GM19452 (cell line): ENCODE measurements around the gene PIP4K2C.

Experiments used
- ATAC-seq: cut with Tn5 transposase; IDR thresholded peaks from one replicate; pipeline ENCODE4 v1.9.1; 2021; ENCODE audit not compliant: unreplicated experiment

The PIP4K2C gene

DNA sequence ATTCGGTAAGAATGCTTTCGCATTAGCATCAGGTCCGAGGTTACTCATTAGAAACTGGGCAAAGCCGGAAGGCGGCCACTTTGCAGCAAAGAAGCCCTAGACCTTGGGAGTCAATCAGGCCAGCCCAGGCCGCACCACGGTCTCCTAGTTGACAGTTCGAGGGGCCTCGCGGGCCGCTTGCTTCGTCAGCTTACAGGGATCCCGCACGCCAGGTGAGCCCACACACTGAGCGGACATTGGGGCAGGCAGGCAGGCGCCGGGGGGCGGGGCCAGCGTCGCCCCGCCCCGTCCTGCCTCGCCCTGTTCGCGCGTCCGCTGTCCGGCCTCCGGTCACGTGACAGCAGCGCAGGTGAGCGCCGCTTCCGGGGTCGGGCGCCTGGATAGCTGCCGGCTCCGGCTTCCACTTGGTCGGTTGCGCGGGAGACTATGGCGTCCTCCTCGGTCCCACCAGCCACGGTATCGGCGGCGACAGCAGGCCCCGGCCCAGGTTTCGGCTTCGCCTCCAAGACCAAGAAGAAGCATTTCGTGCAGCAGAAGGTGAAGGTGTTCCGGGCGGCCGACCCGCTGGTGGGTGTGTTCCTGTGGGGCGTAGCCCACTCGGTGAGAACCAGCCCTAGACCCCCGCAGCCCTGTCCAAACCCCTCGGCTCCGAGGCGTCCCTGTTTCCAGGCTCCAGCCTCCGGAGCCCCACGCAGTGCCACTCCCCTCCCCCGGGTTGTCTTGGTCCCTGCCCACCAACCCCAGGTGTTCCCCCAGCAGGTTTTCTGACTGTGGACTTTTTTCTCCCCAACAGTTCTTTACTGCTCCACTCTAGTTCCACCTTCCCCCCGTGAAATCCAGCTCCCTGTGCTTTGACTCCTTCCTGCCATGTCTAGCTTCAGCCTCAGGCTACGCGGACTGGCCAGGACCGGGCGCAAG is at the start of gene PIP4K2C:
Gene PIP4K2C, plus strand, starts transcription at position 329 of the 918 bp plus-strand sequence. Its CDS starts 98 bp downstream, at position 427.
- peak; percentile 95 for ATAC-seq

DNA sequence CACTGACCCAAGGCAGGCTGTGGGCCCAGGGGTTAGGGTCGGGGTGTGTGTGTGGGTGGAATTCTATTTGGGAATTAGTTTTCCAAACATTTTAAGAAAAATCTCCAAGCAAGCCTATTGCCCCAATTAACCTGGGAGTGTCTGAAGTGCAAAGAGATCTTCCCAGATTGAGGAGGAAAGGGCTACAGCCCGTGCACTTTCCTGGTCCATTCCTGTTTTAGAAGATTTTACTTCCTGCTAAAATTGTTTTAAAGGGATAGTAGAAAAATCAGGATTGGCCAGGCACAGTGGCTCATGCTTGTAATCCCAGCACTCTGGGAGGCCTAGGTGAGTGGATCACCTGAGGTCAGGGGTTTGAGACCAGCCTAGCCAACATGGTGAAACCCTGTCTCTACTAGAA is 49.3 kb upstream of the PIP4K2C start:
- no peak for ATAC-seq

DNA sequence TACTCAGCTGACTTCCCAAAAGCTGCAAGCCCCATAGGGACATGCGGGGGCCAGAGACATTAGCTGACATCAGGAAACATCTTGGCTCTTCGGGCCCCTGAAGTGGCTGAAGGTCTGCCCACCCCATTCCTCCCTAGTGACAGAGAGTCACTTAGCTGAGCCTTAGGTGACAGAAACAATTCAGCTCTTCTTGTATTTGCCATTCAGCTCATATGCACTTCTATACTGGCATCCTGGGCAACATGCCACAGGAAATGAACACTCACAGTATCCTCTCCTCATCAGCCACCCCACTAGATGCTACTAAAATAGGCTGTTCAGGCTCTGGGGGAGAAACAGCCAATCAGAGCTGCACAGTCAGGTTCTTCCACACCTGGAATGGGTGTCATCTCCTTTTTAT is 47.4 kb upstream of the PIP4K2C start:
- no peak for ATAC-seq

DNA sequence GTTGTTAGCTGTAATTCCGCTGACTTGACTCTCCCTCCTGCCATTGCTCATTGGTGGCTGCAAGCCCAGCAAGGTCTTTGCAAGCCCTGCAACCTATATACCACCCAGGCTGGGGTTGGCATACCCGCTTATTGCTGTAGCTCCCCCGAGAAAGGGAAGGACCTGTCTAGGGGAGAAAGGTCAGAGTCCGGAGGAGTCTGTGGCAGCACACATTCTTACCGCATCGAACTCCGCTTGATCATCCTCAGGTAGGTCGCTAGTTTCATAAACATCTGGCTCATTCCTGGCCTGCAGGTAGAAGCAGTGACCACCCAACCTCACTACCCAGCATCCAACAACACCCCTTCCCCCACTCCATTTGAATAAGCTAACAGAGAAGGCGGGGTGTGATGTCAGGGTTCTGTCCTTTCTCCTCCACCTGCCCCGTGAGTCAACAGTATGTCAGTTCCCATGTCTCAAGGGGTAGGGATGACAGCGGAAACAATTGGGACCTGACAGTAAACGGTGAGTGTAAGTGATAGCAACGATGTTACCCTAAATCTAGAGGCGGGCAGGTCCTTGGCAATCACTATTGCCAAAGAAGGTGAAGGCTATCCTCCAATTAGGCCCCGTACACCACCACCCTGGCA is 45.1 kb upstream of the PIP4K2C start:
- no peak for ATAC-seq

DNA sequence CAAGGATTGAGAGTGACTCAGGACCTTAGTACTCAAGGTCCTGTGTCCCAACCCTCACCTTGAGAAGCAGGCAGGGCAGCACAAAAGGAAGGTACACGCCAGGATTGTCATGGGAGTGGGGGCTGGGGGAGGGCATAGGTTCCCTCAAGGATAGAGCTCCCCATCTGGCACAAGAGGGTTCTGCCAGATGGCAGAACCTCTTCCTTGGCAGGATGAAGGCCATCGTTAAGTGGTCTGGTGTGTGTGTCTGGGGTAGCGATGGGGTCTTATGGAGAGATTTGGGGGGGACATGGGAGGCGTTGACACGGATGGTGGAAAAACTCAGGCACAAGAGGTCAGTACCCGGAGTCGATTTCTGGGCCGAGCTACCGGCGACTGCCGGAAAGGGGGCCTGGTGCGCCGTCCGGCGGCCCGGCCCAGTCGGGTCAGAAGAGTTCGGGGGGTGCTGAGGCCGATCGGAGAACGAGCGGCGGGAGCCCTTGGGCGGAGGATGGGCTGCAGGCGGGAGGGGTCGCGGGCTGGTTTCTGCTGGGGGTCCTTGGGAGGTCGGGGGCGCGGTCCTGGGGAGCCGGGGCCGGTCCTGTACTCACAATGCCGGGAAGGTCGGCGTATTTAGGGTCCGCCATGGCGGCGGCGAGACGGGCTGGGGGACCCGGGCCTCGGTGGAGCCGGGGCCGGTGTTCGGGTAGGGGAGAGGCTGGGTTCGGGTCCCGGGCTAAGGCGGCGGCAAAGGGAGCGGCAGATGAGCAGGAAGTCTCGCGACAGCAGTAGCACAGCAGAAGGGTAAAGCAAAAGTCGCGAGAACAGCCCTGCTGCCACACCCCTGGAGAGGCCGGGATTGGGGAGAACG is 44.3 kb upstream of the PIP4K2C start, which contains the start of gene DCTN2:
Gene DCTN2, minus strand, starts transcription at position 755 of the 850 bp plus-strand sequence. Its CDS starts 129 bp downstream, at position 626.
- peak; percentile 99 for ATAC-seq

DNA sequence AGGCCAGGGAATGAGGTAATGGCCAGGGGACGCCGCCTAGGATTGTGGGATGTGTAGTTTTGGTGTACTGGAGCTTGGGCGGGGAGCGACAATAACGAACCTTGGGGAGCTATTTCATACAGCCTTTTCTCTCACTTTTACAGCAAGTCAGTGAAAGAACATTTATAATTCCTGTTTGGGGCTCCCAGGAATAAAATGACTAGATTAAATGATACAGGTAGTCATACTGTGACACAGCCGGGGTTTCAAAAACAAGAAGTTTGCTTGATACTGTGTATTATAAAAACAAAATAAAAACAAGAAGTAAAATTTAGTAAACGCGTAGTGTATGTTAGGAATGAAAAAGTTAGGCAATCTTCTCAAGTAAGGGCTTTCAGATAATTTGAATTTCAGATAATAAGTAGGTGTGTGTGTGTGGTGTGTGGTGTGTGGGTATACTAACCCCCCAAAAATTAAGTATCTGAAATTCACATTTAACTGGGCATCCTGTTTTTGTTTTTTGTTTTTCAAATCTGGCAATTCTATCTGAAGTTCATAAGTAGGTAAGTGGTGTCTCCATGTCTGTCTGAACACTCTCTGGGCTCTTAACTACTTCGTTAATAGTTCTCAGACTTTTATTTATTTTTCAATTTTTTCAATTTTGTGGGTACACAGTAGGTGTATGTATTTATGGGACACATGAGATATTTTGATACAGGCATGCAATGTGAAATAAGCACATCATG is 43.5 kb upstream of the PIP4K2C start:
- no peak for ATAC-seq

DNA sequence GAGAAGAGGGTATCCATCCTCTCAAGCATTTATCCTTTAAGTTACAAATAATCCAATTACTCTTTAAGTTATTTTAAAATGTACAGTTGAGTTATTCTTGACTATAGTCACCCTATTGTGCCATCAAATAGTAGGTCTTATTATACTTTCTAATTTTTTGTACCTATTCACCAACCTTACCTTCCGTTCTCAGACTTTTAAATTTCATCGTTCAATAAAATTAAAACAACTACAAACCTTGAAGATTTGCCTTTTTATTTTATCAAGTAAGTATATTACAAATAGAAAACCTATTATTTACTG is 43.0 kb upstream of the PIP4K2C start:
- no peak for ATAC-seq

DNA sequence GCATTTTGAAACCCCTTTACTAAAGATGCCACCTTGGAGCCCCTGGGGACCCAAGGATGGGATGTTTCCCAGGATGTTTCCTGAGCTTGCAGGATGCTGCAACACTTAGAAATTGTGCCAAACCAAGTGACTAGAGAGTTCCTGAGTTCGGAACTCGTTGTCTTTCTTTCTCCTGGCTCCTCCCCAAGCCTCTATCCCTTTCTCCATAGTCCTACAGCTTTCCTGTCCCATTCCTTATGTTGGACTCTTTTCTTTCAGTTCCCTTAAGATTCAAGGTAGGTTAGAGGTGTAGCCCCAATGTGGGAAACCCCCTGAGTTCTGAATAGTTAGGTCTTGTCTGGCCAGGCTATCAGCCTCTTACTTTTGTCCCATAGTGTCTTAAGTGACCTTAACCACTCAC is 42.5 kb upstream of the PIP4K2C start:
- no peak for ATAC-seq

DNA sequence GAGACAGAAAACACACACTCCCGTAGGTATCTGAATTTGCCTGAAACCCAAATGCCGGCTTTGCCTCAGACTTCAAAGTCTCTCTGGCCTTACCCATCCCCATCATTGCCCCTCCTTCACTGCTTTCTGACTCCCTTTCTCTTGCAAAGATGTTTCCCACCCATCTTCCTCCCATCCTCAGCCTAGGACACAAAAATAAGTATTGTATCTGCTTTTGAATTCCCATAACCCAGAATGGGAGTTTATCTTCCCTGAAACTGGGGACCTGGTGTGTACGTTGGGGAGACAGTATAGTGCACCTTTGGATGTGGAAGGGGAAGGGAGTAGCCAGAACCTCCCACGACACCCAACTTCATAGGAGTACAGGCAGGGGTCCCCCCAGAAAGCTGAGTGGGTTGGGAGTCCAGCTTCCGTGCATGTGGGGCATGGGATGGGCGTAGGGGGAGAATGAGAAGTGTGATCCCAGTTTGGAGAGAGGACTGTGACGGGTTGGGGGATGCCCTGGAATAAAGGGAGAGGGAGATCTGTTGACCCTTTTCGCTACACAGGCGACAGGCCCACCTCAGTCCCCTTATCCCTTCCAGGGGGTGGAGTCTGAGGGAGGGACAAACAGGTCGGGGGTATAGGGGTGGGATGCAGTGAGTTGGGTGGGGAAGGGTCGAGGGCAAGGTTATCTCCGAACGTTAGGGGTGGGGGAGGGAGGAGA is 41.6 kb upstream of the PIP4K2C start:
- ATAC-seq = no peak

DNA sequence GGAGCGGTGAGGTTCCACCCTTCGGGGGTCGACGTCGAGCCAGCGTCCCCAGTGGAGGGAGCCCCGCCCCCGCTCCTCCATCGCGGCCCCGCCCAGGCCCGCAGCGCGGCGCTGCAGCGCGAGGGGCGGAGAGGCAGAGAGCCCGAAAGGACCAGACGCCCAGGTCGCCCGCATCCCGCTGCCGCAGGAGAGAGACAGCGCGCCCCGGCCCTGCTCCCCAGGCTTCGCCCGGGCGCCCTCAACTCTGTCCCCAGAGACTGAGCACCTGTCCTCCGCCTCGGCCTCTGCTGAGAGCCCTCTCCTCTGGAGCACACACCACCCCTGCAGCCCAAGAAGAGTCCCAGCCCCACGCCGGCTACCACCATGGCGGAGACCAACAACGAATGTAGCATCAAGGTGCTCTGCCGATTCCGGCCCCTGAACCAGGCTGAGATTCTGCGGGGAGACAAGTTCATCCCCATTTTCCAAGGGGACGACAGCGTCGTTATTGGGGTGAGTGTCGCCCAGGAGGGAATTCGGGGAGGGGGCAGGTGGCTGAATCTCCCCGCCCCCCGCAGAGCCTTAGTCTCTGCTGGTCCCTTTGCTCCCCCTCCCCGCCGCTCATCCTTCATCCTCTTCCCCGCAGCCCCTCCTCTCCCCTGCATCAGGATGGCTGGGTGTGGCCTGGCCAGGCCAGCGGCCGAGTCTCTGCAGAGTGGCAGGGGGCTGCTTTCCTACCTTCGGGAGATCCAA is 40.9 kb upstream of the PIP4K2C start, which contains the start of gene KIF5A:
Gene KIF5A, plus strand, starts transcription at position 136 of the 732 bp plus-strand sequence. Its CDS starts 228 bp downstream, at position 364.
- ATAC-seq = no peak

DNA sequence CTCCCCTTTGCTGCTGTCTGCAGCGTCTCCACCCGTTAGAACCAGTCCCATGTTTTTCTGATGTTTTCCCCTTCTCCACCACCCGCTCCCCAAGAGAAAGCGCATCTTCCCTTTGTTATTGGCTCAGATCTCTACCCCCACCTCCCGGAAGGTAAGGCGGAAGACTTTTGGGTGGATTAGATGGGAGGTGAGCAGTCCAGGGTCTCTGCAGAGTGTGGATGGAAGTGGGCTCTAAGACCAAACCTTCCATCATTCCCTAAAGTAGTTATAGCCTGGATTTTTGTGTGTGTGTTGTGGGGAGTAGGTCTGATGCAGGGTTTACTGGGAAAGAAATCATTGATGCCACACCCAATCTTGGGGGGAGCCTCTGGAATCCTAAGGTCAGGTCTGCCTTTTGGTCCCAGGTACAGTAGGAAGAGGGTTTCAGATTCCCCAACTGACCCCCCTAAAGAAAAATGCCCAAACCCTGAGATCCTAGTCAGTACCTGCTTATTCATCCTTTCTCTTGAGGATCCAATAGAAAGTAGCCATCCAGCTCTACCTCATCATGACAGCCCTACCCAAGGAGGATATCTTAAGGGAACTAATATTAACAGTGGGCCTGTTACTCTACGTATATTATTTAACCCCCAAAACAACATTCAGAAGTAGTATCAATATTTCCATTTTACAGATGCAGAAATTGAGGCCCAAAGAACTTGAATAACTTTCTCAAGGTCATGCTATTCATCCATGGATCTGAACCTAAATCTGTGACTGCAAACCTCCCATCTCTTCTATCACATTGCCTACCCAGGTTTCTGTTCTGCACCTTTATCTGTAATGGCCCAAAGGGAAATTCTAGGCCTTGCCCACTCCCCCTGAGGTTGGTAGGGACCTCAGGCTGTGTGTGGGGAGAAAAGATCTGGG is 40.1 kb upstream of the PIP4K2C start:
- no peak for ATAC-seq

DNA sequence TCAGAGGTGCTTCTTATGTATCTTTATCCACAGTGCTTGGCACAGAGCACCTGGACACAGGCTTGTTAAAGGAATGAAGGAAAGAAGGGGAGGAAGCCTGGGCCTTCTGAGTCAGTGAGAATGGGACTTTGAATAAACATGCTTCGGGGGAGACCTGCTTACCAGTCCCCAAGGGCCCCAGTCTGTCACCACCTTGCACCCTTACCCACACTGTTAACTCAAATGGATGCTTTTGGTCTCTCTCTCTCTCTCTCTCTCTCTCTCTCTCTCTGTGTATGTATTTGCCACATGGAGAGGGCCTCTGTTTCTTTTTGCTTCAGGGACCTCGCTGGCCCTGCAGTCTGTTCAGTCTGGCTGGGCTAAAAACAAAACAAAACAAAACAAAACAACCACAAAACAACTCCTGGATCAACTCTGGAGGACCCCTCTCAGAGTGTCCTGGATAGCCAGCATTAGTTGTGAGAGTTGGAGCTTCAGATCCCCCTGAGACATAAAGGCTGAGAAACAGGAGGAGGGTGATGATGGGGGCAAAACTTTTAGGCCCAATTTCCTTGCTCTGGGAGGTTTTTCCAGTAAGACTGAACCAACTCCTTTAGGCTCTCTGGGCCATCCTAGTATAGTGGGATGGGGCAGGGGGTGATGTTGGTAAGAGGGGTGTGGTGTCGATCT is 39.2 kb upstream of the PIP4K2C start:
- no peak for ATAC-seq

DNA sequence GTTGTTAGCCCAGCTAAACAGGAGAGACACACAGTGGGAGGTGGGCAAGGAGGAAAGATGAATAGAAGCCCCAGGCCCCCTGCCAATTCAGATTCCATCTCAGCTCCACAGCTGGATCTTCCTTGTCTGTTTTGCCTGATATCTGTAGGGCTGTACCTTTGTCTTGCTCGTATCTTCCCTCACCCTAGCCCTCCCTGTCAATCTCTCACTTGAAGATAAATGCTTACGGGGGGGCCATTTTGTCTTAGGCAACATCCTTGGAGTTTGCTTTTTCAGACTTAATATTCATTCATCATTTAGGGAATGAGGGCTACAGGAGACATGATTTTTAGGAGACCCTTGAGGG is 38.7 kb upstream of the PIP4K2C start:
- no peak for ATAC-seq

DNA sequence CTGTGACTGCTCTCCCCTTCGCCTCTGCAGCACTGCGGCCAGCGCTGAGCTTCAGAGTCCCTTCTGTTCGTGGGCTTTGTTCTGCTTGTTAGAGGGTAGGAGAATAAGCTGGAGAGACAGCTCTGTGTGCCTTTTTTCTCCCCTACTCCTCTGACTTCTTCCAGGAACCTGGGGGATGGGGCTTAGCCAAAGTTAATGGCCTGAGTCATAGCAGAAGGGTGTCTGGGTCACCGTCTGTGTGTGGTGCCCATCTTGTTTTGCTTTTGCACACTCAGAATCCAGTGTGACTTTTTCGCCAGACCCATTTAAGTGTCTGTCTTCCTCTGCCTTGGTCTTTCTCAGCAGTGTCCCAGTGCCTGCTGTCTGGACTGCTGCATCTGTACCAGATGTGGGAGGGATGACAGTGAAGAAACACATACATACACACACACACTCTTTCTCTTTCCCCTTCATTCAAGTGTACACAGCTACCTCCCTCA is 38.1 kb upstream of the PIP4K2C start:
- no peak for ATAC-seq

DNA sequence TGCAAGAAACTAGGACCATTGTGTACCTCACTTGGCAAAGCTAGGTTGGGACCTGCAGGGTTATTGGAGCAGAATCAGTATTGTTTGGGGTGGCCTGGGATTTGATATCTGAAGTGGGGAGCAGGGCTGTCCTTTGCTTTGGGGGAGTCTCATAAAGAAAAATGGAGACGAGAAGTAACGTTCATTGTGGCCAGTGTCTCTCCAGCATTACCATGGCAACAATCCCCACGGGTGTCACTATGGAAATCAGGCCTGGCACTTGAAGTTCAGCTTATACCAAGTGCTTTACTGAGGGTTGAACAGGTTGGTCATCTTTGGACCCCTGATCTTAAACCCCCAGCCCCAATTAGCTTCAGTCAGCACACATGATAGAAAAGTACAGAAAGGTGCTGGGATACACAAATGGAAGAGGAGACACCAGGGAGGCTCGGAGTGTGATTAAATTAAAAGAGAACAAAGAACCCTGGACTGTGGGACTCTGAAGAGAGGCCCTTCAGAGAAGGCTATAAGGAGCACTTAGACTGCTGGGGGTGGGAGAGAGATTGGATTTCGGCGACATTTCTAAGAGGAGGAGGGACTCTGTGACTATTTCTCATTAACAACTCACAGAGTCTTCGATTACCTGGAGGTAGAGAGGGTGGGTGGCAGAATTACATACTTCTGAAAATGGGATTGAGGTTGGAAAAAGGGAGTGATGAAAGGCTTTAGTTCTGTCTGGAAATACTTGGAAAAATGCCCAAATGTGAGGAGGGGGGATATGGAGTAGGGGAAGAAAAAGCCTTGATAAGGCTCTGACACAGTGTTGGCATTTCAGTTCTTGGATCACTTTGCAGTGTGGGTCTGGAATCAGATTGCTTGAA is 37.4 kb upstream of the PIP4K2C start:
- ATAC-seq = no peak

DNA sequence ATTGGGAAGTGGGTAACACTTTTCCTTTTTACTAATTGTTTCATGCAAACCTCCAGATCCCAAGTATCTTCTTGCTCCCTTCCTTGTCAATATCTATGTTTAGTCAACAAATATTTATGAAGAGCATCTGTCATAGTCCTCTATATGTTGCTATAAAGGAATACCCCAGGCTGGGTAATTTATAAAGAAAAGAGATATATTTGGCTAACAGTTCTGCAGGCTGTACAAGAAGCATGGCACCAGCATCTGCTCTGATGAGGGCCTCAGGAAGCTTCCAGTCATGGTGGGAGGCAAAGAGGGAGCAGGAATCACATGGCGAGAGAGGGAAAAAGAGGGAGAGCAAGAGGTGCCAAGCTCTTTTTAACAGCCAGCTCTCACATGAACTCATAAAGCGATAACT is 36.5 kb upstream of the PIP4K2C start:
- ATAC-seq = no peak

DNA sequence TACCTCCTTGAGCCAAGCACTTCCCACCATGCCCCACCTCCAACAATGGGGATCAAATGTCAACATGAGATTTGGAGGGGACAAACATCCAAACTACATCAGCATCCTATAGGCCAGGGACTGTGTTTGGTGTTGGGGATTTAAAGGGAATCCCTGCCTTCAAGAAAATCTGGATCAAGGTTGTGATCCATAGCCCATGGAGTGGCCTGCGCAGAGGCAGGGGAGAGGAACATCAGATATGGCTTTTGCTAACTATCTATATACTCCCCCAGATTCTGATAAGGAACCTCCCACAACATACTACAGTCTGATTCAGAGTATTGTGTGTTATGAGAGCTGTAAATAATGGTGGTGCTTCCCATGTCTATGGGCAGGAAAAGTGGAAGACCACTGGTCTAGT is 36.1 kb upstream of the PIP4K2C start:
- ATAC-seq = no peak
